GM18907 (cell line): ENCODE results near the gene CPED1.
"Not testable (repeated sequence)": the region's sequence is repeated elsewhere in the genome, so short reads cannot be mapped to it uniquely, and the experiment has no call there.

Experiments
- ATAC-seq: cut with Tn5 transposase; IDR thresholded peaks from one replicate; pipeline ENCODE4 v1.9.1; 2021; ENCODE audit warnings: mild to moderate bottlenecking, moderate library complexity; ENCODE audit not compliant: unreplicated experiment

CPED1 gene

GRCh38 chr7:120979765-120980499 lies 8.6 kb upstream of the CPED1 start:
- ATAC-seq, result no peak

GRCh38 chr7:120981117-120981516 lies 7.4 kb upstream of the CPED1 start:
- ATAC-seq, result no peak

GRCh38 chr7:120981888-120982615 lies 6.5 kb upstream of the CPED1 start:
- peak; percentile 55 for ATAC-seq

GRCh38 chr7:120983592-120983991 lies 4.9 kb upstream of the CPED1 start:
- ATAC-seq, result not testable (repeated sequence)

GRCh38 chr7:120984406-120984805 lies 4.1 kb upstream of the CPED1 start:
- ATAC-seq, result no peak

GRCh38 chr7:120985130-120985758 lies 3.3 kb upstream of the CPED1 start:
- no peak for ATAC-seq

GRCh38 chr7:120985839-120986238 lies 2.7 kb upstream of the CPED1 start:
- no peak for ATAC-seq

- no peak for ATAC-seq
Observed at GRCh38 chr7:120986650-120987049, 1.9 kb upstream of the CPED1 start.

GRCh38 chr7:120987280-120987679 lies 1.2 kb upstream of the CPED1 start:
- no peak for ATAC-seq

GRCh38 chr7:120987683-120988590 lies 574 bp upstream of the CPED1 start:
- ATAC-seq, result peak; percentile 97

- ATAC-seq, result no peak
Observed at GRCh38 chr7:120989257-120990220, 1.0 kb downstream of the CPED1 start.

GRCh38 chr7:120990468-120991118 lies 2.1 kb downstream of the CPED1 start:
- no peak for ATAC-seq

GRCh38 chr7:120991161-120991560 lies 2.6 kb downstream of the CPED1 start:
- no peak for ATAC-seq

GRCh38 chr7:120991581-120991980 lies 3.1 kb downstream of the CPED1 start:
- no peak for ATAC-seq

- ATAC-seq, result no peak
Observed at GRCh38 chr7:120992272-120992964, 3.9 kb downstream of the CPED1 start.

GRCh38 chr7:120992965-120993494 lies 4.5 kb downstream of the CPED1 start:
- no peak for ATAC-seq

GRCh38 chr7:120993553-120994191 lies 5.2 kb downstream of the CPED1 start:
- ATAC-seq, result no peak
